ENCODE measurements around the gene UQCC3. TPM values are rescaled to one million over a fixed set of nuclear protein-coding genes. Genes with fewer than 3 reads are reported as not detected.

UQCC3 gene
- total and polyA plus RNA-seq, 7 donors: 4.9 to 19.8 (median 9.7) TPM

DNA sequence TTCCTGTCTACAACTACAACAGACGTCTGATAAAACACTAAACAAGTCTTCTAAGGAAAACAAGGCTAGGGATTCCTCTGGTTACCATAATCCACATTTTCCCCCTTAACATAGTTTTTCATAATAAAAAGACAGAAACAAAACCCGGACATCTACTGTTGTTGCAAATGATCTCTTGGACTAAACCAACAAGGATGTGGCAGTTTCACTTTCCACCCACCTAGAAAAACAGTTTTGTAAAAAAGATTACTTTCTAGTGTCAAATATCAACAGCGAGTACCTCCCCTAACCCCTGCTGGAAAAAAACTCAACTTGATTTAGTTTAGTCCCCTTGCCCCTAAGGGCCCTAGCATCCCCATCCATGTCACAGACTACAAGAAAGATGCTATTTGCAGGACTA, 41.4 kb downstream of the UQCC3 start:
- H3K27ac ChIP-seq: peak overlapping the region in 1 of 4 donors; percentile 14
- no peak for TF ChIP-seq EP300 (IDR thresholded peaks at IDR 0.05)
- no peak for TF ChIP-seq POLR2A (IDR thresholded peaks at IDR 0.05)
- TF ChIP-seq, protein P1, sequence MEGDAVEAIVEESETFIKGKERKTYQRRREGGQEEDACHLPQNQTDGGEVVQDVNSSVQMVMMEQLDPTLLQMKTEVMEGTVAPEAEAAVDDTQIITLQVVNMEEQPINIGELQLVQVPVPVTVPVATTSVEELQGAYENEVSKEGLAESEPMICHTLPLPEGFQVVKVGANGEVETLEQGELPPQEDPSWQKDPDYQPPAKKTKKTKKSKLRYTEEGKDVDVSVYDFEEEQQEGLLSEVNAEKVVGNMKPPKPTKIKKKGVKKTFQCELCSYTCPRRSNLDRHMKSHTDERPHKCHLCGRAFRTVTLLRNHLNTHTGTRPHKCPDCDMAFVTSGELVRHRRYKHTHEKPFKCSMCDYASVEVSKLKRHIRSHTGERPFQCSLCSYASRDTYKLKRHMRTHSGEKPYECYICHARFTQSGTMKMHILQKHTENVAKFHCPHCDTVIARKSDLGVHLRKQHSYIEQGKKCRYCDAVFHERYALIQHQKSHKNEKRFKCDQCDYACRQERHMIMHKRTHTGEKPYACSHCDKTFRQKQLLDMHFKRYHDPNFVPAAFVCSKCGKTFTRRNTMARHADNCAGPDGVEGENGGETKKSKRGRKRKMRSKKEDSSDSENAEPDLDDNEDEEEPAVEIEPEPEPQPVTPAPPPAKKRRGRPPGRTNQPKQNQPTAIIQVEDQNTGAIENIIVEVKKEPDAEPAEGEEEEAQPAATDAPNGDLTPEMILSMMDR (IDR thresholded peaks at IDR 0.05): no peak
- no peak for TF ChIP-seq POLR2AphosphoS5 (IDR thresholded peaks at IDR 0.05)
- peaks cover 41 to 75% (median 55%) of the 10 kb centered on the region in 4 donors for H3K36me3 ChIP-seq

DNA sequence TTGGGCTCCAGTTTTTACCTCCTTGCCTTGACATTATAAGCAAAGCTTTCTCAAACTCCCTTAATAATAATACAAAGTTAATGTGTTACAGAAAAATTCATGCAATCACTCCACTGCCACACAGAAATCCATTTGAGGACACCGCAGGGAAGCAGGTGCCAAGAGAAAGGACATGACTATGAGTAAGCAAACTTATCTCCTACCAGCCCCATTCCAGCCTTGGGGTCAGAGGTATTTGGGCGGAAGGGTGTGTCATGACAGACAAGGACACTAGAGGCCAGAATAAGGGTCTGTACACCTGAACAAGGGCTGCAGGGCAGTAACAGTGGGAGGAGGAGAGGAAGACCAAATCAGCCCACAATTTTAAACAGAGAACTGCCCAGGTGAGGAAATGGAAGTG, 41.9 kb downstream of the UQCC3 start:
- H3K27ac ChIP-seq: peak overlapping the region in 1 of 4 donors; percentile 14
- H3K9me3 ChIP-seq: no peaks in the 10 kb centered on the region

More for the DNA sequence above, 41.4 kb downstream of the UQCC3 start:
- Histone ChIP-seq H3K27me3 (no peaks in the 10 kb centered on the region), H3K4me1 (peaks cover 0 to 18% (median 17%) of the 10 kb centered on the region in 4 donors), H3K4me3 (no peak overlapping the region), H3K9me3 (no peaks in the 10 kb centered on the region)
- DNase-seq: no peak
- intact Hi-C loops (cut with DNase I): no loop called here
- 20 to 53% methylated on average over 3 of the region's 3 CpGs for WGBS, 2 donors

DNA sequence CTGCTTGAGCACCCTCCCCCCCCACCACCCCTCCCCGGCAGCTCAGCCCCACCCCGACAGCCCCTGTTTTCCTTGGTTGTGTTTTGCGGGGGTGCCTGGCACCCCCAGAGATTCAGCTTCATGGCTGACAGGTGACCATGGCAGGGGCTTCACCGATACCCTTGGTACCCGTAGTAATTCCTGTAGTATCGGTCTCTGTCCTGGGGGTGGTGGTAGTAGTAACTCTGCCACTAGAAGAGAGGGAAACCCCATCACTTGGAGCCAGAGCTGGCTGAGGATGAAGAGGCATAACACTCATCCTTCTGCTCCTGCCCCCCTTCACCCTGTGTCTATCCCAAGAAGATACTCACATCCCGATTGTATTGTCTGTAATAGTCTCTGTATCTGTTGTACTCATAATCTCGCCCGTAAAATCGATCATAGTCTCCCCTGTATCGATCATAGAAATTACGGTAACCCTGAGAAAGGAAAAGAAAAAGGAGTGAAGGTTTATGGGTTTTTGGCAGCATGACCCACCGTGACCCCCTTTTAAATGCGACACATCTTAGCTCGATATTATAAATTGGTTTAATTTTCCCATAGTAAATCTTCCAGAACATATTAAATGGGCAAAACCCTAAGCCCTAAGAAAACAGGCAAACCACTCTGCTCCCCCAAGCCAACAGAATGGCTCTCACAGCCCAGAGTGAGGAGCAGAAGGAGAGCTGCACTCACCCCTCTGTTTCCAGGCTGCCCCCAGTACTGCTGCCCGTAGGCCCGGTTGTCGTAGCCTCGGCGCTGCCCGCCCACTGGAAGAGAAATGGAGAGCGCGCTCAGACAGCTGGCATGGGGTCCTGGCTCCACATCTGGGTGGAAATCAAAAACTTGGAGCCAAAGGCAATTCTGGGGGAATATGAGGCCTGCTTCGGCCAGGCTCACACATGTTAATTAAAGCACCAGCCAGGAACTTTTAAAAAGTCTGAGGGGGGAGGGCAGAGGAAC, 44.0 kb downstream of the UQCC3 start:
- DNase-seq: no peak
- TF ChIP-seq, protein P1 (IDR thresholded peaks at IDR 0.05): no peak
- TF ChIP-seq EP300 (IDR thresholded peaks at IDR 0.05) (no peak), POLR2A (IDR thresholded peaks at IDR 0.05) (no peak), POLR2AphosphoS5 (IDR thresholded peaks at IDR 0.05) (no peak)
- intact Hi-C loops (cut with DNase I): no loop called here
- Histone ChIP-seq H3K9me3 (no peaks in the 10 kb centered on the region), H3K27ac (no peak overlapping the region), H3K4me1 (peaks cover 0 to 4% (median 2%) of the 10 kb centered on the region in 4 donors), H3K36me3 (peaks cover 65 to 99% (median 78%) of the 10 kb centered on the region in 4 donors), H3K4me3 (no peak overlapping the region), H3K27me3 (no peaks in the 10 kb centered on the region)
- WGBS, 2 donors: 90 to 93% methylated on average over 24 of the region's 24 CpGs

More for the DNA sequence above, 41.9 kb downstream of the UQCC3 start:
- no peak for DNase-seq
- peaks cover 45 to 80% (median 60%) of the 10 kb centered on the region in 4 donors for H3K36me3 ChIP-seq
- H3K4me1 ChIP-seq: peaks cover 0 to 17% (median 14%) of the 10 kb centered on the region in 4 donors
- 26 to 73% methylated on average over 2 of the region's 2 CpGs for WGBS, 2 donors
- H3K4me3 ChIP-seq: no peak overlapping the region
- TF ChIP-seq, protein P1 (IDR thresholded peaks at IDR 0.05): no peak
- TF ChIP-seq POLR2AphosphoS5 (IDR thresholded peaks at IDR 0.05) (no peak), POLR2A (IDR thresholded peaks at IDR 0.05) (no peak), EP300 (IDR thresholded peaks at IDR 0.05) (no peak)
- no peaks in the 10 kb centered on the region for H3K27me3 ChIP-seq
- intact Hi-C loops (cut with DNase I): no loop called here

DNA sequence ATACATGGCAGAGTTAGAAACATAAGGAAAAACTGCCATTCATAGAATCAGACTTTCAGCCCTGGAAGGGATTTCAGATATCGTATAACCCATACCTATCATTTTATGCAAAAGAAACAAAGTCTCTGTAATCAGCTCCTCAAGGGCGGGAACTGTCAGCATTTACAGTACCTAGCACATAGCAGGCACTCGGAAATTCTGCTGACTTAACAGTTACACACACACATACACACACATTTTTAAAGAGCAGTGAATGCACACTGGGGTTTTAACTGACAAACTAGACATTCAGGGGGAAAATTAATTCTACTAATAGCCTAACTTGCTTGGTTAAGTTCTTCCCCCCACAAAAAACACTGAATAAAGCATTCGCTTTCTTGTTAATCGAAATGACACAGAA, 44.7 kb downstream of the UQCC3 start:
- no peaks in the 10 kb centered on the region for H3K27me3 ChIP-seq
- WGBS, 2 donors: 80 to 86% methylated on average over 5 of the region's 5 CpGs
- intact Hi-C loops (cut with DNase I): no loop called here
- no peak for DNase-seq
- no peaks in the 10 kb centered on the region for H3K4me1 ChIP-seq
- H3K36me3 ChIP-seq: peaks cover 72 to 99% (median 82%) of the 10 kb centered on the region in 4 donors
- no peak for TF ChIP-seq EP300 (IDR thresholded peaks at IDR 0.05)
- TF ChIP-seq POLR2AphosphoS5 (IDR thresholded peaks at IDR 0.05): no peak
- TF ChIP-seq POLR2A (IDR thresholded peaks at IDR 0.05): no peak
- TF ChIP-seq, protein P1 (IDR thresholded peaks at IDR 0.05): no peak
- H3K27ac ChIP-seq: no peak overlapping the region
- no peaks in the 10 kb centered on the region for H3K9me3 ChIP-seq
- no peak overlapping the region for H3K4me3 ChIP-seq

All from sigmoid colon (tissue), 7 donors.